PFSK-1 (cell line): ENCODE results near the gene CLIC5.

Experiments used
- FOXP2 ChIP-seq: optimal IDR thresholded peaks from 2 replicates; pipeline ENCODE3; 2011; ENCODE audit warnings: borderline replicate concordance, control low read depth, inconsistent platforms; ENCODE audit not compliant: insufficient read depth; ENCODE audit errors: extremely low read length, extremely low read depth
- POLR2AphosphoS5 ChIP-seq: IDR thresholded peaks from 2 replicates; pipeline ENCODE4 v1.6.1; 2012; ENCODE audit warnings: low read depth, mild to moderate bottlenecking, control low read depth, low read length, moderate library complexity
- SIN3A ChIP-seq: IDR thresholded peaks from 2 replicates; pipeline ENCODE4 v1.6.1; 2012; ENCODE audit warnings: mild to moderate bottlenecking, low read length, moderate library complexity, borderline replicate concordance; ENCODE audit not compliant: insufficient read depth
- TAF1 ChIP-seq: IDR thresholded peaks from 2 replicates; pipeline ENCODE4 v1.6.1; 2012; ENCODE audit warnings: low read length, control low read depth, borderline replicate concordance; ENCODE audit not compliant: insufficient read depth
- TF ChIP-seq, protein P1 (sequence below), 2 experiments: IDR thresholded peaks; 2 replicates each; pipeline versions ENCODE4 v1.6.1 to v1.8.0; 2011 to 2012; ENCODE audit warnings: low read depth in 2 of 2, low read length in 2 of 2, control low read depth in 1 of 2, inconsistent platforms in 1 of 2, mild to moderate bottlenecking in 1 of 2, moderate library complexity in 1 of 2; ENCODE audit not compliant: insufficient read depth in 1 of 2

Gene CLIC5

DNA sequence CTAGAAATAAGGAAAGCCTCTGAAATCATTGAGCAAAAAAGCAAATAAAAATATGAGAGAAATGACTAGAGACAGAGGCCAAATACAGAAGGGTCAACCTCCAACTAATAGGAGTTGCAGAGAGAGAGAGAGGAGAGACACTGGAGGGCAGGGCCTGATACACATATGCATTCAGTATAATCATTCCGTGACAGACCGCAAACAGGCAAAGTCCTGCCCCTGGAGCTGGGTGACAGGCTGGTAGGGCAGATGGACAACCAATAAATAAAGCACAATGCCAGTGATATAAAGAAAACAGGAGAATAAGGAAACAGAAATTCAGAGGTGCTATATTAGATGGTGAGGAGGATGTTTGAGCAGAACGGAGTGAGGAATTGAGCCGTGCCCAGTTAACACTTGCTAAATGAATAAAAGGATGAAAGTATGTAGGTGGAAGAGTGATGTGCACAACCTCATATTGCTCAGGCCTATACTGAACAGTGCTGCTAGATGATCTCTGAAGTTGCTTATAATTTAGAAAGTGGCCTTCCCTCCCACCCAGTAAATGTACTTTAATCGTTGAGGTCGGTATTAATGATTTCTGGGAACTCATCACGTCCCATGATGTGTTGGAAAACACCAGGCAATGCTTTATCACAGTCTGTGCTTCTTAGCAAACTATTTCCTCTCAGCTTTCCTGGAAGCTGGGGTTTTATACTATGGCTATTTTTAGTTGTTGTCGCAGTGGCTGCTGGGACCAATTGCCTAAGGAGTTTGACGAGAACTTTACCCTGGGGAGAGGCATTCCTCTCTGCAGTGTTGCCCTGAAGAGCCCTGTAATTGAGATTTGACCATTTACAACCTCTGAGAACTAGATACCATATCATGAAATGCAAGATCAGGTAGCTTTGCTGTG lies 37.6 kb upstream of the CLIC5 start:
- TF ChIP-seq, protein P1, sequence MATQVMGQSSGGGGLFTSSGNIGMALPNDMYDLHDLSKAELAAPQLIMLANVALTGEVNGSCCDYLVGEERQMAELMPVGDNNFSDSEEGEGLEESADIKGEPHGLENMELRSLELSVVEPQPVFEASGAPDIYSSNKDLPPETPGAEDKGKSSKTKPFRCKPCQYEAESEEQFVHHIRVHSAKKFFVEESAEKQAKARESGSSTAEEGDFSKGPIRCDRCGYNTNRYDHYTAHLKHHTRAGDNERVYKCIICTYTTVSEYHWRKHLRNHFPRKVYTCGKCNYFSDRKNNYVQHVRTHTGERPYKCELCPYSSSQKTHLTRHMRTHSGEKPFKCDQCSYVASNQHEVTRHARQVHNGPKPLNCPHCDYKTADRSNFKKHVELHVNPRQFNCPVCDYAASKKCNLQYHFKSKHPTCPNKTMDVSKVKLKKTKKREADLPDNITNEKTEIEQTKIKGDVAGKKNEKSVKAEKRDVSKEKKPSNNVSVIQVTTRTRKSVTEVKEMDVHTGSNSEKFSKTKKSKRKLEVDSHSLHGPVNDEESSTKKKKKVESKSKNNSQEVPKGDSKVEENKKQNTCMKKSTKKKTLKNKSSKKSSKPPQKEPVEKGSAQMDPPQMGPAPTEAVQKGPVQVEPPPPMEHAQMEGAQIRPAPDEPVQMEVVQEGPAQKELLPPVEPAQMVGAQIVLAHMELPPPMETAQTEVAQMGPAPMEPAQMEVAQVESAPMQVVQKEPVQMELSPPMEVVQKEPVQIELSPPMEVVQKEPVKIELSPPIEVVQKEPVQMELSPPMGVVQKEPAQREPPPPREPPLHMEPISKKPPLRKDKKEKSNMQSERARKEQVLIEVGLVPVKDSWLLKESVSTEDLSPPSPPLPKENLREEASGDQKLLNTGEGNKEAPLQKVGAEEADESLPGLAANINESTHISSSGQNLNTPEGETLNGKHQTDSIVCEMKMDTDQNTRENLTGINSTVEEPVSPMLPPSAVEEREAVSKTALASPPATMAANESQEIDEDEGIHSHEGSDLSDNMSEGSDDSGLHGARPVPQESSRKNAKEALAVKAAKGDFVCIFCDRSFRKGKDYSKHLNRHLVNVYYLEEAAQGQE (IDR thresholded peaks at IDR 0.05; ENCODE audit: insufficient read depth in 1 of 2, low read depth in 2 of 2, low read length in 2 of 2), result no peak

DNA sequence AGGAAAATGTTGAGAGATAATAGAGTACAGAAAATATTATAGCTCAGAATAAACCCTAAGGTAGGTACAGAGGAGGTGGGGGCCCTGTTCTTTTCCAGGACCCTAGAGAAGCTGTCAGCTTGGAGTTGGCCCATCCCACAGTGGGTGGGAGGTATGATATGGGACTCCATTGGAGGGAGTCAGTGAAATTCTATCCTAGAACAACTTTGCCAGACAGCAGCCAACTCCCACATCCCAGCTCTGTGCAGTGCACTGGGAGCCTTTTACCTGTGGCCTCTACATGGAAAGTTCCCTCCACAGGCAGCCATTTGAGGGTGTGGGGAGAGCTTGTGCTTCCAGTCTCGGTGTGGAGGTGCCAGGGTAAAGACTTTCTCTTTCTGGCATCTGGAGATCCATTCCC lies 36.8 kb upstream of the CLIC5 start:
- TF ChIP-seq POLR2AphosphoS5, result no peak
- no peak for TF ChIP-seq SIN3A
- TF ChIP-seq FOXP2, result no peak
- TF ChIP-seq TAF1, result no peak
- TF ChIP-seq, protein P1 (IDR thresholded peaks at IDR 0.05; ENCODE audit: insufficient read depth in 1 of 2, low read depth in 2 of 2, low read length in 2 of 2), result no peak

DNA sequence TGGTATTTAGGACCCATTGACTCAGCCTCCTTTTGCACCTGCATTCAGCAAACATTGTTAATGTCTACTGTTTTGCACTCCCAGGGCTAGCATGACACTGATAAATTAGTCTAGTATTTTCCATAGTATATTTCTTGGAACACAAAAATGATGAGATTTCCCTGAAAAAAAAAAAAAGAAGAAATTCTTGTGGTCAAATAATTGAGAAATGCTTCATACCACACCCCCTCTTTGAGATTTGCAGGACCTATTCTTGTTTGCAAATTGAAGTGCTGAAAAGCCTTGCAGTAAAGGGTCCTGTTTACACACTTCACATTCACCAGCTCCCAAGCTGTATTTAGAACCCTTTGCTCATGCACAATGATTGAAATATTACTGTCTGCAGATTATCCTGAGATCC lies 36.3 kb upstream of the CLIC5 start:
- TF ChIP-seq POLR2AphosphoS5 (no peak), FOXP2 (no peak), TAF1 (no peak), SIN3A (no peak)
- TF ChIP-seq, protein P1 (IDR thresholded peaks at IDR 0.05; ENCODE audit: insufficient read depth in 1 of 2, low read depth in 2 of 2, low read length in 2 of 2), result no peak

DNA sequence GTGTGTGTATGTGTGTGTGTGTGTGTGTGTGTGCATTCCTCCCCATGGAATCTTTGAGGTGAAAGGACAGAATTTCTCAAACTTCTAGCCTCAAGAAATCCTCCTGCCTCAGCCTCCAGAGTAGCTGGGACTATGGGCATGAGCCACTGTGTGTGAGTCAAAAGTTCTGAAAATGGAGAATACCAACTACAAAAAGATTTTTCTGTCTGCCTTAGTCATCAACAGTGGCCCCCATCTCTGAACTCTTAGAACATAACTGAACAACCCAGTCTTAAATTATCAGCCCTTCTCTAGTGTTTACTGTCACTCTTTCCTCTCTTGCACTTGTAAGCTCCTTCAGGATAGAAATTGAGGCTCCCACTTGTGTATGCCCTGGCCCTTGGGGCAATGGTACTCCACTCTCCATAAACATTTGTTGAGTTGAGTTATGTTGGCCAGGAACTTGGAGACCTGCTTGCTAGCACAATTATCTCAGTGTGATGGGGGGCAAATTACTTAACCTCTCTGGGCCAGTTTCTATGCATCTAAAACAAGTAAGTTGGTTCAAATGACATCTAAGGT lies 35.3 kb upstream of the CLIC5 start:
- TF ChIP-seq TAF1 (no peak), FOXP2 (no peak), POLR2AphosphoS5 (no peak), SIN3A (no peak)
- TF ChIP-seq, protein P1 (IDR thresholded peaks at IDR 0.05; ENCODE audit: insufficient read depth in 1 of 2, low read depth in 2 of 2, low read length in 2 of 2), result no peak
